ENCODE data around the gene WTIP.
"Not testable (repeated sequence)": the region's sequence is repeated elsewhere in the genome, so short reads cannot be mapped to it uniquely, and the experiment has no call there.

DNA sequence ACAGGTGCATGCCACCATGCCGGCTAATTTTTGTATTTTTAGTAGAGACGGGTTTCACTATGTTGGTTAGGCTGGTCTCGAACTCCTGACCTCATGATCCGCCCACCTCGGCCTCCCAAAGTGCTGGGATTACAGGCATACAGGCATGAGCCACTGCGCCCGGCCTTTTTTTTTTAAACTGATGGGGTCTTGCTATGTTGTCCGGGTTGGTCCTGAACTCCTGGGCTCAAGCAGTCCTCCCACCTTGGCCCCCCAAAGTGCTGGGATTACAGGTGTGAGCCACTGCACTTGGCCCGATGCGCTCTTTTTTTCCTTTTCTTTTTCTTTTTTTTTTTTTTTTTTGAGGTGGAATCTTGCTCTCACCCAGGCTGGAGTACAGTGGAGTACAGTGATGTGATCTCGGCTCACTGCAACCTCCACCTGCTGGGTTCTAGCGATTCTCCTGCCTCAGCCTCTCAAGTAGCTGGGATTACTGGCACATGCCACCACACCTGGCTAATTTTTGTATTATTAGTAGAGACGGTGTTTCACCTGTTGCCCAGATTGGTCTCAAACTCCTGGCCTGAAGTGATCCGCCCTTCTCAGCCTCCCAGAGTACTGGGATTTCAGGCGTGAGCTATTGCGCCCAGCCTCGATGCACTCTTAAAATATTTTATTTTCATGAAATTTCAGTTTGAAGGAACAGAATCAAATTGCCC, 25.6 kb upstream of the WTIP start:
- TF ChIP-seq CTCF, POLR2A (IDR thresholded peaks at IDR 0.05): not testable (repeated sequence)
